HCEC 1CT (cell line): ENCODE measurements around the gene ATG5.
"Not testable (repeated sequence)": the region's sequence is repeated elsewhere in the genome, so short reads cannot be mapped to it uniquely, and the experiment has no call there.

ENCODE experiments used
- DNase-seq: peaks from one replicate; pipeline ENCODE4 v3.0.0-alpha.2; 2017

The ATG5 gene

GRCh38 chr6:106173124-106173879 is 152.3 kb downstream of the ATG5 start:
- no peak for DNase-seq

- no peak for DNase-seq
Measured at GRCh38 chr6:106170030-106170791, 155.3 kb downstream of the ATG5 start.

GRCh38 chr6:106169517-106169916 is 156.0 kb downstream of the ATG5 start:
- no peak for DNase-seq

- DNase-seq = no peak
Measured at GRCh38 chr6:106168097-106168888, 157.3 kb downstream of the ATG5 start.

GRCh38 chr6:106167096-106167814 is 158.3 kb downstream of the ATG5 start:
- no peak for DNase-seq

GRCh38 chr6:106165885-106166485 is 159.6 kb downstream of the ATG5 start:
- peak; percentile 64 for DNase-seq

- DNase-seq = no peak
Measured at GRCh38 chr6:106163966-106164877, 161.3 kb downstream of the ATG5 start.

- peak; percentile 25 for DNase-seq
Measured at GRCh38 chr6:106163446-106163965, 162.1 kb downstream of the ATG5 start.

GRCh38 chr6:106162921-106163320 is 162.6 kb downstream of the ATG5 start:
- DNase-seq = no peak

- no peak for DNase-seq
Measured at GRCh38 chr6:106161893-106162292, 163.7 kb downstream of the ATG5 start.

GRCh38 chr6:106161311-106161874 is 164.2 kb downstream of the ATG5 start:
- no peak for DNase-seq

GRCh38 chr6:106160189-106160588 is 165.4 kb downstream of the ATG5 start:
- no peak for DNase-seq

GRCh38 chr6:106159531-106159940 is 166.0 kb downstream of the ATG5 start:
- DNase-seq = peak; percentile 94

- DNase-seq = peak; percentile 47
Measured at GRCh38 chr6:106158816-106159215, 166.7 kb downstream of the ATG5 start.

GRCh38 chr6:106156863-106157262 is 168.7 kb downstream of the ATG5 start:
- DNase-seq = no peak

GRCh38 chr6:106156413-106156812 is 169.1 kb downstream of the ATG5 start:
- DNase-seq = no peak

- no peak for DNase-seq
Measured at GRCh38 chr6:106155219-106155830, 170.2 kb downstream of the ATG5 start.

- DNase-seq = no peak
Measured at GRCh38 chr6:106154326-106154725, 171.2 kb downstream of the ATG5 start.

- DNase-seq = no peak
Measured at GRCh38 chr6:106152952-106153351, 172.6 kb downstream of the ATG5 start.

- not testable (repeated sequence) for DNase-seq
Measured at GRCh38 chr6:106152476-106152875, 173.1 kb downstream of the ATG5 start.
